Endodermal cell (in vitro differentiated cells): ENCODE data around the gene GSG1L. TPM values are rescaled to one million over a fixed set of nuclear protein-coding genes. Genes with fewer than 3 reads are reported as not detected.

Experiments
- DNase-seq: peaks from one replicate; pipeline ENCODE4 v3.0.0-alpha.2; 2017
- H3K27ac ChIP-seq: 2 replicates; pipeline ENCODE4 v1.5.1; 2013; ENCODE audit warnings: mild to moderate bottlenecking, low read depth, low read length, moderate library complexity
- H3K27me3 ChIP-seq: 2 replicates; pipeline ENCODE4 v1.6.1; 2013; ENCODE audit warnings: mild to moderate bottlenecking, low read length, moderate library complexity; ENCODE audit not compliant: insufficient read depth, control insufficient read depth, poor library complexity, severe bottlenecking
- H3K36me3 ChIP-seq: 2 replicates; pipeline ENCODE4 v1.7.0; 2013; ENCODE audit warnings: mild to moderate bottlenecking, low read length, moderate library complexity; ENCODE audit not compliant: control insufficient read depth, insufficient read depth
- H3K4me1 ChIP-seq: one replicate; pipeline ENCODE4 v1.7.0; 2013; ENCODE audit warnings: low read length; ENCODE audit not compliant: control insufficient read depth, insufficient read depth
- H3K4me3 ChIP-seq: 2 replicates; pipeline ENCODE4 v1.5.1; 2013; ENCODE audit warnings: mild to moderate bottlenecking, low read length, moderate library complexity
- H3K9ac ChIP-seq: 2 replicates; pipeline ENCODE4 v1.6.1; 2013; ENCODE audit warnings: mild to moderate bottlenecking, low read length, moderate library complexity; ENCODE audit not compliant: poor library complexity, severe bottlenecking; ENCODE audit errors: extremely low read depth
- H3K9me3 ChIP-seq: 2 replicates; pipeline ENCODE4 v1.6.1; 2013; ENCODE audit warnings: mild to moderate bottlenecking, low read length, moderate library complexity; ENCODE audit not compliant: control insufficient read depth
- H3K27ac Mint-ChIP-seq: 2 replicates; pipeline ENCODE4 v1.8.0; 2020; ENCODE audit warnings: mixed read lengths
- H3K27me3 Mint-ChIP-seq: 2 replicates; pipeline ENCODE4 v1.8.0; 2021; ENCODE audit warnings: mild to moderate bottlenecking, mixed read lengths; ENCODE audit not compliant: insufficient read depth
- H3K36me3 Mint-ChIP-seq: 2 replicates; pipeline ENCODE4 v1.8.0; 2020; ENCODE audit warnings: low read depth, mixed read lengths
- H3K4me1 Mint-ChIP-seq: 2 replicates; pipeline ENCODE4 v1.8.0; 2020; ENCODE audit warnings: mixed read lengths
- H3K4me3 Mint-ChIP-seq: 2 replicates; pipeline ENCODE4 v1.8.0; 2020; ENCODE audit warnings: mild to moderate bottlenecking, moderate library complexity, mixed read lengths
- H3K9me3 Mint-ChIP-seq: 2 replicates; pipeline ENCODE4 v1.8.0; 2020; ENCODE audit warnings: mild to moderate bottlenecking, mixed read lengths
- WGBS, 2 experiments: methylation state at CpG; one replicate each; pipeline versions ENCODE4 v1.1.5 to v1.1.7; 2013; ENCODE audit warnings: missing lambda C conversion rate in 2 of 2, mixed read lengths in 1 of 2; ENCODE audit not compliant: insufficient coverage in 1 of 2, insufficient read length in 1 of 2; 5-methylcytosine and 5-hydroxymethylcytosine counted together
- total RNA-seq, 2 donors: library from RNA; stranded (reverse); fragmentation: NEBNext Ultra II Directional in 1 of 2; extraction: Animal tissue kit (Norgen Biotek cat#: 25700) in 1 of 2; gene quantifications; 2 replicates in 1 of 2; 3 replicates in 1 of 2; pipeline ENCODE4 v1.2.1, GENCODE V29; 2021
- TF ChIP-seq, protein P1 (sequence below): fragments of 200-600 bp; sonication (generic); conservative IDR thresholded peaks from 2 replicates; pipeline ENCODE4 v1.5.0; 2021; ENCODE audit warnings: antibody characterized with exemption, mild to moderate bottlenecking

The GSG1L gene
- total RNA-seq, 2 donors from 2014 or later, result 0.24 TPM; not detected in 1

- 90 to 100% methylated on average over 2 to 5 of the region's 5 CpGs for WGBS, 2 experiments
- Mint-ChIP-seq H3K9me3 (no peaks in the 10 kb centered on the region), H3K4me3 (no peak overlapping the region), H3K27me3 (no peaks in the 10 kb centered on the region), H3K36me3 (no peaks in the 10 kb centered on the region), H3K27ac (no peak overlapping the region), H3K4me1 (no peaks in the 10 kb centered on the region)
- DNase-seq, result no peak
- TF ChIP-seq, protein P1, sequence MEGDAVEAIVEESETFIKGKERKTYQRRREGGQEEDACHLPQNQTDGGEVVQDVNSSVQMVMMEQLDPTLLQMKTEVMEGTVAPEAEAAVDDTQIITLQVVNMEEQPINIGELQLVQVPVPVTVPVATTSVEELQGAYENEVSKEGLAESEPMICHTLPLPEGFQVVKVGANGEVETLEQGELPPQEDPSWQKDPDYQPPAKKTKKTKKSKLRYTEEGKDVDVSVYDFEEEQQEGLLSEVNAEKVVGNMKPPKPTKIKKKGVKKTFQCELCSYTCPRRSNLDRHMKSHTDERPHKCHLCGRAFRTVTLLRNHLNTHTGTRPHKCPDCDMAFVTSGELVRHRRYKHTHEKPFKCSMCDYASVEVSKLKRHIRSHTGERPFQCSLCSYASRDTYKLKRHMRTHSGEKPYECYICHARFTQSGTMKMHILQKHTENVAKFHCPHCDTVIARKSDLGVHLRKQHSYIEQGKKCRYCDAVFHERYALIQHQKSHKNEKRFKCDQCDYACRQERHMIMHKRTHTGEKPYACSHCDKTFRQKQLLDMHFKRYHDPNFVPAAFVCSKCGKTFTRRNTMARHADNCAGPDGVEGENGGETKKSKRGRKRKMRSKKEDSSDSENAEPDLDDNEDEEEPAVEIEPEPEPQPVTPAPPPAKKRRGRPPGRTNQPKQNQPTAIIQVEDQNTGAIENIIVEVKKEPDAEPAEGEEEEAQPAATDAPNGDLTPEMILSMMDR, result no peak
- H3K9ac ChIP-seq, result no peak overlapping the region
- no peaks in the 10 kb centered on the region for H3K4me1 ChIP-seq
- no peak overlapping the region for H3K27ac ChIP-seq
- H3K27me3 ChIP-seq, result no peaks in the 10 kb centered on the region
- no peaks in the 10 kb centered on the region for H3K36me3 ChIP-seq
- no peak overlapping the region for H3K4me3 ChIP-seq
- H3K9me3 ChIP-seq, result no peaks in the 10 kb centered on the region
Measured at GRCh38 chr16:27798241-27798640, 265.3 kb downstream of the GSG1L start.

- peak; percentile 94 for DNase-seq
Measured at GRCh38 chr16:27795992-27796614, 267.4 kb downstream of the GSG1L start.

GRCh38 chr16:27793249-27793622 lies 270.3 kb downstream of the GSG1L start:
- no peaks in the 10 kb centered on the region for H3K9me3 Mint-ChIP-seq
- Histone ChIP-seq H3K9ac (no peak overlapping the region), H3K4me3 (no peak overlapping the region), H3K36me3 (no peaks in the 10 kb centered on the region), H3K27ac (no peak overlapping the region), H3K27me3 (no peaks in the 10 kb centered on the region), H3K4me1 (no peaks in the 10 kb centered on the region), H3K9me3 (no peaks in the 10 kb centered on the region)
- no peaks in the 10 kb centered on the region for H3K27me3 Mint-ChIP-seq
- H3K36me3 Mint-ChIP-seq, result no peaks in the 10 kb centered on the region
- TF ChIP-seq, protein P1, result no peak
- no peaks in the 10 kb centered on the region for H3K4me1 Mint-ChIP-seq
- DNase-seq, result no peak
- no peak overlapping the region for H3K27ac Mint-ChIP-seq
- no peak overlapping the region for H3K4me3 Mint-ChIP-seq

More at GRCh38 chr16:27795992-27796614, 267.4 kb downstream of the GSG1L start:
- no peak overlapping the region for H3K9ac ChIP-seq
- TF ChIP-seq, protein P1, result no peak
- Mint-ChIP-seq H3K27me3 (no peaks in the 10 kb centered on the region), H3K4me1 (no peaks in the 10 kb centered on the region), H3K27ac (no peak overlapping the region), H3K36me3 (no peaks in the 10 kb centered on the region), H3K4me3 (no peak overlapping the region), H3K9me3 (no peaks in the 10 kb centered on the region)
- H3K9me3 ChIP-seq, result no peaks in the 10 kb centered on the region
- H3K27ac ChIP-seq, result no peak overlapping the region
- H3K27me3 ChIP-seq, result no peaks in the 10 kb centered on the region
- H3K4me3 ChIP-seq, result no peak overlapping the region
- H3K4me1 ChIP-seq, result no peaks in the 10 kb centered on the region
- WGBS, 2 experiments, result 61 to 77% methylated on average over 5 to 11 of the region's 11 CpGs
- no peaks in the 10 kb centered on the region for H3K36me3 ChIP-seq
